GM19324 (cell line): ENCODE measurements around the gene VPS9D1.

Experiments
- ATAC-seq: cut with Tn5 transposase; IDR thresholded peaks from one replicate; pipeline ENCODE4 v1.9.1; 2021; ENCODE audit warnings: mild to moderate bottlenecking, moderate library complexity; ENCODE audit not compliant: unreplicated experiment, low FRiP score

The VPS9D1 gene

GRCh38 chr16:89733322-89733721 is 12.6 kb upstream of the VPS9D1 start:
- no peak for ATAC-seq

- no peak for ATAC-seq
Measured at GRCh38 chr16:89732918-89733242, 12.2 kb upstream of the VPS9D1 start.

GRCh38 chr16:89732142-89732917 is 11.6 kb upstream of the VPS9D1 start:
- ATAC-seq, result no peak

- no peak for ATAC-seq
Measured at GRCh38 chr16:89730610-89731234, 10.0 kb upstream of the VPS9D1 start.

- no peak for ATAC-seq
Measured at GRCh38 chr16:89729863-89730593, 9.3 kb upstream of the VPS9D1 start.

- no peak for ATAC-seq
Measured at GRCh38 chr16:89729293-89729692, 8.6 kb upstream of the VPS9D1 start.

- ATAC-seq, result no peak
Measured at GRCh38 chr16:89727406-89728120, 6.9 kb upstream of the VPS9D1 start.

GRCh38 chr16:89723279-89724250 is 2.9 kb upstream of the VPS9D1 start:
- ATAC-seq, result no peak

GRCh38 chr16:89722392-89723278 is 1.9 kb upstream of the VPS9D1 start:
- no peak for ATAC-seq

GRCh38 chr16:89721546-89722391 is 1.1 kb upstream of the VPS9D1 start:
- ATAC-seq, result peak; percentile 35

- ATAC-seq, result peak; percentile 15
Measured at GRCh38 chr16:89720551-89720812, 216 bp downstream of the VPS9D1 start.

GRCh38 chr16:89717688-89718505 is 2.8 kb downstream of the VPS9D1 start:
- ATAC-seq, result no peak

- ATAC-seq, result no peak
Measured at GRCh38 chr16:89716916-89717687, 3.6 kb downstream of the VPS9D1 start.

- ATAC-seq, result no peak
Measured at GRCh38 chr16:89716493-89716892, 4.2 kb downstream of the VPS9D1 start.

- ATAC-seq, result no peak
Measured at GRCh38 chr16:89712274-89712781, 8.4 kb downstream of the VPS9D1 start.

- no peak for ATAC-seq
Measured at GRCh38 chr16:89711601-89712273, 9.0 kb downstream of the VPS9D1 start.
